IPS DF 4.7 (cell line): Measurements from ENCODE around the gene SLC16A3.

Source experiments
- DNase-seq: peaks from one replicate; pipeline ENCODE4 v3.0.0-alpha.2; 2013; ENCODE audit warnings: low spot score; ENCODE audit errors: extremely low read depth

Gene SLC16A3

GRCh38 chr17:82266142-82266541 lies 37.3 kb downstream of the SLC16A3 start:
- no peak for DNase-seq

GRCh38 chr17:82267575-82268379 lies 38.9 kb downstream of the SLC16A3 start:
- no peak for DNase-seq

GRCh38 chr17:82269138-82269881 lies 40.5 kb downstream of the SLC16A3 start:
- DNase-seq: no peak

GRCh38 chr17:82269882-82270500 lies 41.1 kb downstream of the SLC16A3 start:
- DNase-seq: no peak

GRCh38 chr17:82270651-82271050 lies 41.8 kb downstream of the SLC16A3 start:
- DNase-seq: no peak

GRCh38 chr17:82271401-82271800 lies 42.6 kb downstream of the SLC16A3 start:
- DNase-seq: no peak

- DNase-seq: no peak
Observed at GRCh38 chr17:82272495-82273326, 43.9 kb downstream of the SLC16A3 start.

GRCh38 chr17:82273327-82274133 lies 44.7 kb downstream of the SLC16A3 start, which contains the start of gene CSNK1D:
TSS of gene CSNK1D (minus strand) at chr17:82273700. CDS start at chr17:82273381, 319 bp downstream.
- no peak for DNase-seq

- DNase-seq: no peak
Observed at GRCh38 chr17:82274134-82275020, 45.5 kb downstream of the SLC16A3 start.

- no peak for DNase-seq
Observed at GRCh38 chr17:82275326-82275725, 46.5 kb downstream of the SLC16A3 start.

- no peak for DNase-seq
Observed at GRCh38 chr17:82276938-82277337, 48.1 kb downstream of the SLC16A3 start.

GRCh38 chr17:82277851-82278250 lies 49.0 kb downstream of the SLC16A3 start:
- no peak for DNase-seq

GRCh38 chr17:82278308-82278707 lies 49.5 kb downstream of the SLC16A3 start:
- no peak for DNase-seq

- no peak for DNase-seq
Observed at GRCh38 chr17:82278786-82279391, 50.0 kb downstream of the SLC16A3 start.

GRCh38 chr17:82280537-82280936 lies 51.7 kb downstream of the SLC16A3 start:
- no peak for DNase-seq

- DNase-seq: no peak
Observed at GRCh38 chr17:82281076-82281475, 52.2 kb downstream of the SLC16A3 start.

GRCh38 chr17:82281502-82282238 lies 52.8 kb downstream of the SLC16A3 start:
- DNase-seq: no peak
